IMR-90 (cell line): ENCODE measurements around the gene KRTAP13-4. TPM values are rescaled to one million over a fixed set of nuclear protein-coding genes. Genes with fewer than 3 reads are reported as not detected.

Experiments used
- ATAC-seq: fragments of 200-7000 bp; cut with Tn5 transposase; 2 replicates; pipeline ENCODE4 v1.9.1; 2020; ENCODE audit warnings: low read depth, mild to moderate bottlenecking, moderate library complexity
- BruUV-seq: library from RNA; stranded (reverse); fragments of 400-500 nt; replicated peaks from 2 replicates; lab custom pipeline; 2021; lab: Mats Ljungman, UMichigan
- CTCF ChIA-PET: fragments of 300-600 bp; formaldehyde crosslinking; extraction: SDS; loops from one replicate; lab custom pipeline; 2021; ENCODE audit warnings: antibody characterized with exemption; lab: Yijun Ruan, JAX
- POLR2A ChIA-PET: fragments of 300-600 bp; sonication (Branson Sonifier 250); formaldehyde crosslinking; loops from one replicate; lab custom pipeline; 2022; ENCODE audit warnings: antibody characterized with exemption; ENCODE audit not compliant: unreplicated experiment; lab: Charles Lee
- DNase-seq: peaks from one replicate; pipeline ENCODE4 v3.0.0; 2013
- H2AFZ ChIP-seq: replicated peaks from 2 replicates; pipeline ENCODE3; 2013; ENCODE audit warnings: low read length, mild to moderate bottlenecking; ENCODE audit not compliant: poor library complexity
- H2AK5ac ChIP-seq: 2 replicates; pipeline ENCODE4 v1.6.1; 2013; ENCODE audit warnings: low read depth, low read length, inconsistent platforms
- H2AK9ac ChIP-seq: replicated peaks from 2 replicates; pipeline ENCODE3; 2013; ENCODE audit warnings: mild to moderate bottlenecking, low read depth, low read length, moderate library complexity; ENCODE audit not compliant: poor library complexity
- H2BK120ac ChIP-seq: 2 replicates; pipeline ENCODE4 v1.6.1; 2013; ENCODE audit warnings: low read depth, low read length, inconsistent platforms
- H2BK15ac ChIP-seq: 3 replicates; pipeline ENCODE4 v1.6.1; 2013; ENCODE audit warnings: low read depth, low read length, inconsistent platforms
- H2BK20ac ChIP-seq: 2 replicates; pipeline ENCODE4 v1.6.1; 2013; ENCODE audit warnings: low read depth, mild to moderate bottlenecking, inconsistent platforms, low read length, moderate library complexity
- H2BK5ac ChIP-seq: 2 replicates; pipeline ENCODE4 v1.6.1; 2013; ENCODE audit warnings: mild to moderate bottlenecking, low read depth, low read length, inconsistent platforms; ENCODE audit not compliant: poor library complexity, severe bottlenecking
- H3K14ac ChIP-seq: replicated peaks from 2 replicates; pipeline ENCODE4 v1.6.1; 2013; ENCODE audit warnings: low read depth, low read length, inconsistent platforms
- H3K18ac ChIP-seq: 2 replicates; pipeline ENCODE4 v1.6.1; 2013; ENCODE audit warnings: low read depth, low read length, control low read depth
- H3K23ac ChIP-seq: 2 replicates; pipeline ENCODE4 v1.6.1; 2013; ENCODE audit warnings: low read depth, low read length, inconsistent platforms
- H3K27ac ChIP-seq: 2 replicates; pipeline ENCODE4 v1.5.1; 2013; ENCODE audit warnings: mild to moderate bottlenecking, control low read depth, low read length; ENCODE audit not compliant: insufficient read depth
- H3K27me3 ChIP-seq: 2 replicates; pipeline ENCODE4 v1.6.1; 2013; ENCODE audit warnings: low read length; ENCODE audit not compliant: control insufficient read depth, insufficient read depth
- H3K36me3 ChIP-seq: 2 replicates; pipeline ENCODE4 v1.6.1; 2013; ENCODE audit warnings: low read length, mixed read lengths; ENCODE audit not compliant: control insufficient read depth, insufficient read depth
- H3K4ac ChIP-seq: 2 replicates; pipeline ENCODE4 v1.6.1; 2013; ENCODE audit warnings: low read depth, low read length, inconsistent platforms
- H3K4me1 ChIP-seq: 2 replicates; pipeline ENCODE4 v1.6.1; 2013; ENCODE audit warnings: low read length, mixed read lengths; ENCODE audit not compliant: control insufficient read depth, insufficient read depth
- H3K4me2 ChIP-seq: 2 replicates; pipeline ENCODE4 v1.6.1; 2013; ENCODE audit warnings: low read depth, mild to moderate bottlenecking, control low read depth, low read length, moderate library complexity
- H3K4me3 ChIP-seq: 2 replicates; pipeline ENCODE4 v1.5.1; 2013; ENCODE audit warnings: low read depth, mild to moderate bottlenecking, control low read depth, low read length, moderate library complexity; ENCODE audit not compliant: insufficient read depth
- H3K56ac ChIP-seq: 2 replicates; pipeline ENCODE4 v1.6.1; 2013; ENCODE audit warnings: low read length, inconsistent platforms; ENCODE audit not compliant: insufficient read depth; ENCODE audit errors: extremely low read depth
- H3K79me1 ChIP-seq, 2 experiments: 2 replicates each; pipeline ENCODE4 v1.6.1; 2013; ENCODE audit warnings: low read length in 2 of 2, inconsistent platforms in 1 of 2, low read depth in 1 of 2
- H3K9ac ChIP-seq: 2 replicates; pipeline ENCODE4 v1.6.1; 2013; ENCODE audit warnings: low read depth, low read length, control low read depth
- H3K9me1 ChIP-seq: 2 replicates; pipeline ENCODE4 v1.6.1; 2013; ENCODE audit warnings: low read length, inconsistent platforms; ENCODE audit not compliant: insufficient read depth
- H3K9me3 ChIP-seq: 2 replicates; pipeline ENCODE4 v1.6.1; 2013; ENCODE audit warnings: low read length; ENCODE audit not compliant: control insufficient read depth, insufficient read depth
- H4K20me1 ChIP-seq: 2 replicates; pipeline ENCODE4 v1.6.1; 2013; ENCODE audit warnings: low read length, inconsistent platforms; ENCODE audit not compliant: insufficient read depth
- H4K5ac ChIP-seq: 2 replicates; pipeline ENCODE4 v1.6.1; 2013; ENCODE audit warnings: mild to moderate bottlenecking, low read depth, low read length, control low read depth
- H4K8ac ChIP-seq, 2 experiments: 2 replicates each; pipeline ENCODE4 v1.6.1; 2013; ENCODE audit warnings: low read depth in 2 of 2, low read length in 2 of 2, control low read depth in 1 of 2, inconsistent platforms in 1 of 2
- H4K91ac ChIP-seq: 2 replicates; pipeline ENCODE4 v1.6.1; 2013; ENCODE audit warnings: low read depth, low read length, inconsistent platforms; ENCODE audit not compliant: insufficient read depth
- CHD1 ChIP-seq: IDR thresholded peaks from 2 replicates; pipeline ENCODE4 v1.6.1; 2012; ENCODE audit warnings: low read depth, low read length, improper control_type of control experiment
- CTCF ChIP-seq: conservative IDR thresholded peaks from 2 replicates; pipeline ENCODE4 v1.5.1; 2012; ENCODE audit warnings: mild to moderate bottlenecking, low read depth, low read length, improper control_type of control experiment
- ELK1 ChIP-seq: fragments of 150-350 bp; IDR thresholded peaks from 2 replicates; pipeline ENCODE4 v1.6.1; 2016; ENCODE audit warnings: low read depth, mild to moderate bottlenecking, low read length, moderate library complexity, borderline replicate concordance
- FOS ChIP-seq: fragments of 150-350 bp; IDR thresholded peaks from 2 replicates; pipeline ENCODE4 v1.6.1; 2016; ENCODE audit warnings: low read depth, low read length
- NFE2L2 ChIP-seq: fragments of 150-350 bp; IDR thresholded peaks from 2 replicates; pipeline ENCODE4 v1.6.1; 2016; ENCODE audit warnings: low read depth, mild to moderate bottlenecking, low read length
- POLR2A ChIP-seq: IDR thresholded peaks from 2 replicates; pipeline ENCODE4 v1.6.1; 2012; ENCODE audit warnings: mild to moderate bottlenecking, low read depth, low read length
- RCOR1 ChIP-seq: IDR thresholded peaks from 2 replicates; pipeline ENCODE4 v1.6.1; 2012; ENCODE audit warnings: mild to moderate bottlenecking, low read length, improper control_type of control experiment; ENCODE audit not compliant: insufficient replicate concordance
- WGBS, 2 experiments: methylation state at CpG; one replicate each; pipeline versions ENCODE4 v1.1.5 to v1.1.7; 2013; ENCODE audit warnings: missing lambda C conversion rate in 2 of 2; ENCODE audit not compliant: insufficient read length in 1 of 2; ENCODE audit errors: extremely low coverage in 2 of 2; 5-methylcytosine and 5-hydroxymethylcytosine counted together
- dilution Hi-C: fragments of 300-500 bp; cut with HindIII; formaldehyde crosslinking; loops from one replicate; pipeline ENCODE4 v1.14.3; 2018; ENCODE audit warnings: low sequenced_read_pairs; ENCODE audit not compliant: unreplicated experiment
- in situ Hi-C: fragments of 300-500 bp; cut with MboI; formaldehyde crosslinking; loops from 3 replicates; pipeline ENCODE4 v1.14.3; 2019; ENCODE audit warnings: low sequenced_read_pairs, inconsistent platforms, mixed read lengths
- intact Hi-C: fragments of 100-400 bp; cut with micrococcal nuclease; formaldehyde crosslinking; loops from 2 replicates; pipeline ENCODE4 v1.10.0; 2022
- polyA plus RNA-seq, 3 experiments: library from polyadenylated mRNA; depleted of rRNA; stranded (reverse); fragments of >200 nt; gene quantifications; 2 replicates each; pipeline ENCODE4 v1.2.3, GENCODE V29; 2012; ENCODE audit warnings: low replicate concordance in 1 of 3
- total RNA-seq: library from RNA; depleted of rRNA; stranded (reverse); fragments of >200 nt; gene quantifications from 2 replicates; pipeline ENCODE4 v1.2.3, GENCODE V29; 2012; rRNA removed

The KRTAP13-4 gene
- total and polyA plus RNA-seq, 2 of the 4 experiments (the other 2 are of a cell fraction): not detected

- H3K4ac ChIP-seq: no peak within 1 kb of the TSS
- H2AFZ ChIP-seq: no peak within 1 kb of the TSS
- no TSS peak for BruUV-seq
Measured at GRCh38 chr21:30480145-30480544, 50.1 kb downstream of the KRTAP13-4 start, which contains the start of gene KRTAP19-1. KRTAP19-1 (minus strand) TSS chr21:30480367; CDS start chr21:30480317, 50 bp downstream.

More at GRCh38 chr21:30480145-30480544, 50.1 kb downstream of the KRTAP13-4 start, which contains the start of gene KRTAP19-1:
- no peak within 1 kb of the TSS for H3K14ac ChIP-seq
- dilution Hi-C loops (no loop called here), in situ Hi-C loops (no loop called here), intact Hi-C loops (no loop called here)
- no peak within 1 kb of the TSS for H3K4me2 ChIP-seq
- H4K8ac ChIP-seq: no peak within 1 kb of the TSS
- H4K91ac ChIP-seq: no peak within 1 kb of the TSS
- H3K9ac ChIP-seq: no peak within 1 kb of the TSS
- no peak within 1 kb of the TSS for H2BK5ac ChIP-seq
- DNase-seq: no peak
- TF ChIP-seq CHD1 (no peak), RCOR1 (no peak), FOS (no peak), ELK1 (no peak), POLR2A (no peak), NFE2L2 (no peak), CTCF (no peak)
- no peak within 1 kb of the TSS for H4K5ac ChIP-seq
- H4K20me1 ChIP-seq: no peaks in the 10 kb centered on the region
- no peak within 1 kb of the TSS for H2AK5ac ChIP-seq
- H2BK15ac ChIP-seq: no peak within 1 kb of the TSS
- H2BK20ac ChIP-seq: no peak within 1 kb of the TSS
- H2AK9ac ChIP-seq: no peak within 1 kb of the TSS
- H3K18ac ChIP-seq: no peak within 1 kb of the TSS
- no CpG with 5 or more reads among the region's 7 CpGs for WGBS, 2 experiments
- no peaks in the 10 kb centered on the region for H3K36me3 ChIP-seq
- no peak within 1 kb of the TSS for H3K27ac ChIP-seq
- H3K79me1 ChIP-seq: no peaks in the 10 kb centered on the region
- H3K9me1 ChIP-seq: no peaks in the 10 kb centered on the region
- H3K27me3 ChIP-seq: no peaks in the 10 kb centered on the region
- ChIA-PET POLR2A (no interaction called here), CTCF (no interaction called here)
- no peak within 1 kb of the TSS for H3K23ac ChIP-seq
- H3K4me3 ChIP-seq: no peak within 1 kb of the TSS
- H3K9me3 ChIP-seq: peaks cover 10% of the 10 kb centered on the region
- ATAC-seq: no peak
- H3K4me1 ChIP-seq: no peaks in the 10 kb centered on the region
- no peak within 1 kb of the TSS for H2BK120ac ChIP-seq
- H3K56ac ChIP-seq: no peak within 1 kb of the TSS

Other genes with a start within 250 kb of the KRTAP13-4 start
- gene CLDN8, start 214.1 kb upstream of the KRTAP13-4 start, total RNA-seq: not detected in 2 replicates
- gene CLDN8, start 214.1 kb upstream of the KRTAP13-4 start, polyA plus RNA-seq (2012; rRNA removed): not detected in 2 replicates
- not detected in 2 replicates for gene KRTAP24-1, start 147.3 kb upstream of the KRTAP13-4 start, total RNA-seq
- not detected in 2 replicates for gene KRTAP24-1, start 147.3 kb upstream of the KRTAP13-4 start, polyA plus RNA-seq (2012; rRNA removed)
- not detected in 2 replicates for gene KRTAP25-1, start 140.7 kb upstream of the KRTAP13-4 start, total RNA-seq
- gene KRTAP25-1, start 140.7 kb upstream of the KRTAP13-4 start, polyA plus RNA-seq (2012; rRNA removed): not detected in 2 replicates
- not detected in 2 replicates for gene KRTAP26-1, start 109.9 kb upstream of the KRTAP13-4 start, total RNA-seq
- gene KRTAP26-1, start 109.9 kb upstream of the KRTAP13-4 start, polyA plus RNA-seq (2012; rRNA removed): not detected in 2 replicates
- gene KRTAP27-1, start 92.5 kb upstream of the KRTAP13-4 start, total RNA-seq: not detected in 2 replicates
- gene KRTAP27-1, start 92.5 kb upstream of the KRTAP13-4 start, polyA plus RNA-seq (2012; rRNA removed): not detected in 2 replicates
- gene KRTAP23-1, start 81.6 kb upstream of the KRTAP13-4 start, total RNA-seq: not detected in 2 replicates
- gene KRTAP23-1, start 81.6 kb upstream of the KRTAP13-4 start, polyA plus RNA-seq (2012; rRNA removed): not detected in 2 replicates
- not detected in 2 replicates for gene KRTAP13-2, start 57.9 kb upstream of the KRTAP13-4 start, total RNA-seq
- not detected in 2 replicates for gene KRTAP13-2, start 57.9 kb upstream of the KRTAP13-4 start, polyA plus RNA-seq (2012; rRNA removed)
- gene KRTAP13-1, start 34.2 kb upstream of the KRTAP13-4 start, total RNA-seq: not detected in 2 replicates
- not detected in 2 replicates for gene KRTAP13-1, start 34.2 kb upstream of the KRTAP13-4 start, polyA plus RNA-seq (2012; rRNA removed)
- not detected in 2 replicates for gene KRTAP13-3, start 4.3 kb upstream of the KRTAP13-4 start, total RNA-seq
- gene KRTAP13-3, start 4.3 kb upstream of the KRTAP13-4 start, polyA plus RNA-seq (2012; rRNA removed): not detected in 2 replicates
- gene KRTAP15-1, start 10.1 kb downstream of the KRTAP13-4 start, total RNA-seq: not detected in 2 replicates
- not detected in 2 replicates for gene KRTAP15-1, start 10.1 kb downstream of the KRTAP13-4 start, polyA plus RNA-seq (2012; rRNA removed)
- gene KRTAP19-1, start 50.1 kb downstream of the KRTAP13-4 start, total RNA-seq: not detected in 2 replicates
- not detected in 2 replicates for gene KRTAP19-1, start 50.1 kb downstream of the KRTAP13-4 start, polyA plus RNA-seq (2012; rRNA removed)
- not detected in 2 replicates for gene KRTAP19-2, start 57.2 kb downstream of the KRTAP13-4 start, total RNA-seq
- gene KRTAP19-2, start 57.2 kb downstream of the KRTAP13-4 start, polyA plus RNA-seq (2012; rRNA removed): not detected in 2 replicates
- not detected in 2 replicates for gene KRTAP19-3, start 61.8 kb downstream of the KRTAP13-4 start, total RNA-seq
- gene KRTAP19-3, start 61.8 kb downstream of the KRTAP13-4 start, polyA plus RNA-seq (2012; rRNA removed): not detected in 2 replicates
- not detected in 2 replicates for gene KRTAP19-4, start 66.9 kb downstream of the KRTAP13-4 start, total RNA-seq
- gene KRTAP19-4, start 66.9 kb downstream of the KRTAP13-4 start, polyA plus RNA-seq (2012; rRNA removed): not detected in 2 replicates
- gene KRTAP19-5, start 71.9 kb downstream of the KRTAP13-4 start, total RNA-seq: not detected in 2 replicates
- not detected in 2 replicates for gene KRTAP19-5, start 71.9 kb downstream of the KRTAP13-4 start, polyA plus RNA-seq (2012; rRNA removed)
- gene KRTAP19-6, start 111.6 kb downstream of the KRTAP13-4 start, total RNA-seq: not detected in 2 replicates
- not detected in 2 replicates for gene KRTAP19-6, start 111.6 kb downstream of the KRTAP13-4 start, polyA plus RNA-seq (2012; rRNA removed)
- not detected in 2 replicates for gene KRTAP19-7, start 131.1 kb downstream of the KRTAP13-4 start, total RNA-seq
- gene KRTAP19-7, start 131.1 kb downstream of the KRTAP13-4 start, polyA plus RNA-seq (2012; rRNA removed): not detected in 2 replicates
- gene KRTAP22-2, start 160.2 kb downstream of the KRTAP13-4 start, total RNA-seq: not detected in 2 replicates
- not detected in 2 replicates for gene KRTAP22-2, start 160.2 kb downstream of the KRTAP13-4 start, polyA plus RNA-seq (2012; rRNA removed)
- gene KRTAP6-3, start 162.2 kb downstream of the KRTAP13-4 start, total RNA-seq: not detected in 2 replicates
- gene KRTAP6-3, start 162.2 kb downstream of the KRTAP13-4 start, polyA plus RNA-seq (2012; rRNA removed): not detected in 2 replicates
- not detected in 2 replicates for gene KRTAP6-2, start 168.7 kb downstream of the KRTAP13-4 start, total RNA-seq
- not detected in 2 replicates for gene KRTAP6-2, start 168.7 kb downstream of the KRTAP13-4 start, polyA plus RNA-seq (2012; rRNA removed)
- not detected in 2 replicates for gene KRTAP22-1, start 170.9 kb downstream of the KRTAP13-4 start, total RNA-seq
- gene KRTAP22-1, start 170.9 kb downstream of the KRTAP13-4 start, polyA plus RNA-seq (2012; rRNA removed): not detected in 2 replicates
- not detected in 2 replicates for gene KRTAP6-1, start 183.7 kb downstream of the KRTAP13-4 start, total RNA-seq
- not detected in 2 replicates for gene KRTAP6-1, start 183.7 kb downstream of the KRTAP13-4 start, polyA plus RNA-seq (2012; rRNA removed)
- not detected in 2 replicates for gene KRTAP20-1, start 186.2 kb downstream of the KRTAP13-4 start, total RNA-seq
- not detected in 2 replicates for gene KRTAP20-1, start 186.2 kb downstream of the KRTAP13-4 start, polyA plus RNA-seq (2012; rRNA removed)
- not detected in 2 replicates for gene KRTAP20-4, start 190.4 kb downstream of the KRTAP13-4 start, total RNA-seq
- not detected in 2 replicates for gene KRTAP20-4, start 190.4 kb downstream of the KRTAP13-4 start, polyA plus RNA-seq (2012; rRNA removed)
- gene KRTAP20-2, start 205.0 kb downstream of the KRTAP13-4 start, total RNA-seq: not detected in 2 replicates
- not detected in 2 replicates for gene KRTAP20-2, start 205.0 kb downstream of the KRTAP13-4 start, polyA plus RNA-seq (2012; rRNA removed)
- gene KRTAP20-3, start 212.6 kb downstream of the KRTAP13-4 start, total RNA-seq: not detected in 2 replicates
- gene KRTAP20-3, start 212.6 kb downstream of the KRTAP13-4 start, polyA plus RNA-seq (2012; rRNA removed): not detected in 2 replicates